Kidney tubule cell (primary cell): ENCODE measurements around the gene NT5M.
"Not testable (repeated sequence)": the region's sequence is repeated elsewhere in the genome, so short reads cannot be mapped to it uniquely, and the experiment has no call there.

Experiments
- DNase-seq: peaks from one replicate; pipeline ENCODE4 v3.0.0-alpha.2; 2018; ENCODE audit warnings: low spot score

NT5M gene

DNA sequence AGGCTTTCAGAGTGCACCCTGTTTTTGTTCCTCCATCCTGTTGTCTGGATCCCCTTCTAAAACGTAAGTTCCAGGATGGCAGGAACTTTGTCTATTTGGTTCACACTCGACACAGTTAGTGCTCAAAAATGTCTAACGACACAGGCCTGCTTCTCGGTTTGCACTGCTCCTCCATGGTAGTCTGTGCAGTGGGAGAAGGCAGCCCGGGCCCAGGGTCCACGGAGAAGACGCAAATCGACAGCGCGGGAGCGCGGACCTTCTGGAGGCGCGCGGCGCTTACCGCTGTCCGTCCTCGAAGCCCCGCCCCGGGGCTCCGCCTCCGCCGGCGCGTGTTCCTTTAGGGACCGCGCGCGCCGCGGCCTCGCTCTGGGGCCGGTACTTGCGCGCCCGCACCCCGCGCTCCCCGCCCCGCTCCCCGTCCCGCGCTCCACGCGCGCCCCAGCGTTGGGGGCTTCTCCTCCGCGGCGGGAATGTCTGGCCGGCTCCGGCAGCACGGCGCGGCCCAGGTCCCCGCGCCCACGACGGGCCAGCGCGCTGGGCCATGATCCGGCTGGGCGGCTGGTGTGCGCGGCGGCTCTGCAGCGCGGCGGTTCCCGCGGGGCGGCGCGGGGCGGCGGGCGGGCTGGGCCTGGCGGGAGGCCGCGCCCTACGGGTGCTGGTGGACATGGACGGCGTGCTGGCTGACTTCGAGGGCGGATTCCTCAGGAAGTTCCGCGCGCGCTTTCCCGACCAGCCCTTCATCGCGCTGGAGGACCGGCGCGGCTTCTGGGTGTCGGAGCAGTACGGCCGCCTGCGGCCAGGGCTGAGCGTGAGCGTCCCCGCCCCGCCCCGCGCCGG, at the start of gene NT5M:
Gene NT5M, plus strand, starts transcription at position 364 of the 837 bp plus-strand sequence. Its CDS starts 178 bp downstream, at position 542.
- DNase-seq, result peak; percentile 62

DNA sequence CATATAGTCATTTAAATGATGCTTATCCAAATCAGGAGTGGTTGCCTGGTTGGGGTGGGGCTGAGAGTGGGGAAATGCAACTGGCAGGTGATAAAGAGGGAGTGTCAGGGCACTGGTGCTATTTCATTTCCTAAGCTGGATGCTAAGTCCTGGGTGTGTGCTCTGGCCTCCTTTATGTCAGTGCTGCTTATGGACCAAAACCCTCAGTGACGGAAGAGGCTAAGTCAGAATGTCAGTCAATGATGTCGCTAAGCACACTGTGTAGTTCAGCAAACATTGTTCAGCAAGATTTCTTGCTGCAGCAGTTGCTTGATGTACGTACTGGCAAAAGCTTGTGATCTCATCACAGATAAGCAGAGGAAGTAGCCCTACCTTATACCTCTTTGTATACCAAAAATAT, 49.8 kb upstream of the NT5M start:
- DNase-seq, result no peak

DNA sequence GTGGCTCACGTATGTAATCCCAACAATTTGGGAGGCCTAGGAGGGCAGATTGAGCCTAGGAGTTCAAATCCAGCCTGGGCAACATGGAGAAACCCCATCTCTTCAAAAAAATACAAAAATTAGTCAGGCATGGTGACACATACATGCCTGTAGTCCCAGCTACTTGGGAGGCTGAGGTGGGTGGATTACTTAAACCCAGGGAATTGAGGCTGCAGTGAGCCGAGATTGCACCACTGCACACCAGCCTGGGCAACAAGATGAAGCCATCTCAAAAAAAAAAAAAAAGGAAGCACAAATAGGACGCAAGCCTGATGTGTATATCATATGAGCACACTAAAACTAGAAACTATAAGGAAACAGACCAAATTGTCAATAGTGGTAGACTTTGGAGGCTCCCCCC, 49.1 kb upstream of the NT5M start:
- DNase-seq, result no peak

DNA sequence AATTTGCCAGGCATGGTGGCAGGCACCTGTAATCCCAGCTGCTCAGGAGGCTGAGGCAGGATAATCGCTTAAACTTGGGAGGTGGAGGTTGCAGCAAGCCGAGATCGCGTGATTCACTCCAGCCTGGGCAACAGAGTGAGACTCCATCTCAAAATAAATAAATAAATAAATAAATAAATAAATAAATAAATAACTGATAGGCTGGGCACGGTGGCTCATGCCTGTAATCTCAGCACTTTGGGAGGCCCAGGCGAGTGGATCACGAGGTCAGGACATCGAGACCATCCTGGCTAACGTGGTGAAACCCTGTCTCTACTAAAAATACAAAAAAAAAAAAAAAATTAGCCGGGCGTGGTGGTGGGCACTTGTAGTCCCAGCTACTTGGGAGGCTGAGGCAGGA, 47.5 kb upstream of the NT5M start:
- not testable (repeated sequence) for DNase-seq

DNA sequence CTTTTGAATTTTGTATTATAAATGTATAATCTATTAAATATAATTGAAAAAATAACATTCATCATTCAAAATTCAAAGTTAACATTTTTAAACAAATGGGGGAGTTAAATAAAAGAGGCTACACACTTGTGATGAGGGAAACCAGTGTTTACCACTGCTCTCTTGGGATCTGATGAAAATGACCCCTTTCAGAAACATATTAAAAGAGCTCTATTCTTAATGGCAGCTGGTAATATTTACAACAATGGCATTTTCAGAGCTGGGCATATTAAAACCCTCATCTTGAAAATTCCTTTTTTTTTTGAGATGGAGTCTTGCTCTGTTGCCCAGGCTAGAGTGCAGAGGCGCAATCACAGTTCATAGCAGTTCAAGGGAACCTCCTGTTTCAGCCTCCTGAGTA, 46.9 kb upstream of the NT5M start:
- DNase-seq, result no peak

DNA sequence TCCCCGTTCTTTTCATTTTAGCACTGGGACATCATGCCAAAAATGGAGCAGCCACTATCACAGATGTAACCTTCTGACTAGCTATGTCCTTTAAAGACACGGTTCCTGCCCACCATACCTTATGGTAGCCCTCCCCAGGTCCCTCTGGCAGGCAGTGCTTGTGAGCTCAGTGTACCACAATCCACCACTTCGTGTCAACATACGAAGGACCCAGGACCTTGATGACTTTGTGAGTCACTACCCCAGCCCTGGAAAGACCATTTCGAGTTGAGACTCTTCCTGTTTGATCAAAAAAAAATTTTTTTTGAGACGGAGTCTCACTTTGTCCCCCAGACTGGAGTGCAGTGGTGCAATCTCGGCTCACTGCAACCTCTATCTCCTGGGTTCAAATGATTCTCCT, 45.2 kb upstream of the NT5M start:
- no peak for DNase-seq

DNA sequence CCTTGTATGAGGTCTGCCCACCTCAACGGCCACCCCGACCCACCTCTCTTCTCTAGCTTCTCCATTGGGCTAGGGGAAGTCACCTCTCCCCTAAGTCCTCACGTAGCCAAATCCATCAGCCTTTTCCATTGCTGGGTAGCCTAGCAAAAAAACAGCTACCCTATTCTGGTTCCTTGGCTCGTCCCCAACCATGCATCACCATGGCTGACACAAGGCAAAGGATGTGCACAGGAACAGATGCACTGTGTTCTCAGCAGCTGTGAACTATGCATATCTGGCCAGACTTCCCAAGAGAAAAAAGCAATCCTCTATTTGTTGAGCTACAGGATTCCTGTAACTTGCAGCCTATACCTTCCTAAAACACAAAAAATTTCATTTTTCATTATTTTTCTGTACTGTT, 44.2 kb upstream of the NT5M start:
- DNase-seq, result no peak

DNA sequence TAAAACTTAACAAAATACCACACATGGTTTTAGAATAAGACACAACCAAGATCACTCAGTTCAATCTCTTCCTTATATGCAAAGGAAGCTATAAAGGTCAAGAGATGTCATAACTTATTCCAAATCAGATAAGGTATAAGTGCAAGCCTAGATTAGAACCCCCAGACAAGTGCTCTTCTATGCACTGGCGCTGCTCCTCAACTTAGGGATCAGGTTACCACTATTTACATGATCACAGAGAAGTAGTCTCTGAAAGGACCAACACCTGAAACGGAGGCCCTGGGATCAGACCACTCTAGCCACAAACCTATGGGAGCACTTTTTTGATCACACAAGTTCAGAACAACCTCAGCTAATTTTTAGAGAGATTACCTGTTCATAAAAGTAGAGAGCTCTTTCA, 38.7 kb upstream of the NT5M start:
- DNase-seq, result no peak

DNA sequence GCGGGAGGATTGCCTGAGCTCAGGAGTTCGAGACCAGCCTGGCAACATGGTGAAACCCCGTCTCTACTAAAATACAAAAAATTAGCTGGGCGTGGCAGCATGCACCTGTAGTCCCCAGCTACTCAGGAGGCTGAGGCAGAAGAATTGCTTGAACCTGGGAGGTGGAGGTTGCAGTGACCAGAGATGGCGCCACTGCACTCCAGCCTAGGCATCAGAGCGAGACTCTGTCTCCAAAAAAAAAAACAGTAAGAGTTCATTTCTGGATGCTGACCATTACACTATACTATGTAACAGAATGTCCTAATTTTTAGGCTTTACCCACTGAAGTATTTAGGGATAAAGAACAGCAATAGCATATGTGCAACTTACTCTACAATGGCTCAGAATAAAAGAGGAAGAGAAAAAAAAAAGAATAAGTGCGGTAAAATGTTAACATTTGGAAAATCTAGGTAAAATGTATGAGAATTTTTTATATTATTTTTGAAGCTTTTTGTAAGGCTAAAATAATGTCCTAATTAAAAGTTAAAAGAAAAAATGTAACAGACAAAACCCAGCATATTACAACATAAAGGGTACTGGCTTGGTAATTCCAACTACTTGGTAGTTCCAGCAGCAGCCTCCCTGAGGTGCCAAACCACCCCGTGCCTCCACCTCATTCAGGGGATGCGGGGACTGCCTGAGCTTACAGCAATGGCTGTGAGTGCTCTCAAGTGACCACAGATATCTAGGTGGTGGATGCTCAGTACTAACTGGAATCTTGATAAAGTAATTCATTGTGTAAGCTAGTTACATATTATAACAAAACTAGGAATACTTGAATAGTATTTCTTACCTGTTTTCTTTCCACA, 33.0 kb upstream of the NT5M start:
- DNase-seq, result no peak

DNA sequence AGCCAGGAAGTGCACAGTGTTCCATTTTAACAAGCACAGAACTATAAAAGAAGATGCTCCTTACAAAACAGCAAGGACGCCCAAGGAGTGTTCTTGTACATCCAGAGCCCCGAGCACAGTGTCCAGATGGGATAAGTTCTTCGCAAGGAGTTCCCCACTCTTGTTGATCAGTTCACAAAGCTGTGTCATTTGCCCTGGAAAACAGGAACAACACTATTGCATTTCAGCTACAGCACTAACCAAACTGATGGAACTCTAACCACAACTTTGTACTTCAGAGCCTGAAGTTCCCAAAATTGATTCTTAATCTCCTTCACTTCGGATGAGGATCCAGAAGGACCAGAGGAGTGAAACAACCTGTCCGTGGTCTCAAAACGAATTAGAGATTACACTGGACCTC, 27.2 kb upstream of the NT5M start:
- DNase-seq, result no peak

DNA sequence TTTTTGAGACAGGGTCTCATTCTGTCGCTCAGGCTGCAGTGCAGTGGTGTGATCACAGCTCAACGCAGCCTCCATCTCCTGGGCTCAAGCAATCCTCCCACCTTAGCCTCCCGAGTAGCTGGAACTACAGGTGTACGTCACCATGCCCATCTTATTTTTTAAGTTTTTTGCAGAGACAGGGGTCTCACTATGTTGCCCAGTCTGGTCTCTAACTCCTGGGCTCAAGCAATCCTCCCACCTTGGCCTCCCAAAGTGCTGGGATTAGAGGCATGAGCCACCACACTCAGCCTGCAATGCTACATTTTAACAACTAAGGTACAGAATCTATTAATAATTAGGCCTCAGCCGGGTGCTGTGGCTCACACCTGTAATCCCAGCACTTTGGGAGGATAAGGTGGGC, 25.7 kb upstream of the NT5M start:
- not testable (repeated sequence) for DNase-seq

DNA sequence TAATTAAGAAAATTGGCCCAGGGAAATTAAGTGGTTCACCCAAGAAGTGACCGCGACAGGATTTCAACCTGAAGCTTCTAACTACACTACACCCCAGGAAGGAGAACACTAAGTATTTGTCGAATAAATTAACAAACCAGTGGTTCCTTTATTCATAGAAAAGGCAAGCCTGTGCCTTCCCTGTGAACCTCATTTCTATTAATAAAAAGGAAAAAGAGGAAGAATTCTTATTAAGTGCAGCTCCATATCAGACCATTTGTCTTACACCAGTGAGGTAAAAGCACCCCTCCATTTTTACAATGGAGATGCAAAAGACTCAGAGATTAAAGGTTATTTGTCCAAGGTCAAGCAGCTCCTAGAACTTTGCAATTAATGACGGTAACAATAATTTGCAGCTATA, 23.9 kb upstream of the NT5M start:
- no peak for DNase-seq

DNA sequence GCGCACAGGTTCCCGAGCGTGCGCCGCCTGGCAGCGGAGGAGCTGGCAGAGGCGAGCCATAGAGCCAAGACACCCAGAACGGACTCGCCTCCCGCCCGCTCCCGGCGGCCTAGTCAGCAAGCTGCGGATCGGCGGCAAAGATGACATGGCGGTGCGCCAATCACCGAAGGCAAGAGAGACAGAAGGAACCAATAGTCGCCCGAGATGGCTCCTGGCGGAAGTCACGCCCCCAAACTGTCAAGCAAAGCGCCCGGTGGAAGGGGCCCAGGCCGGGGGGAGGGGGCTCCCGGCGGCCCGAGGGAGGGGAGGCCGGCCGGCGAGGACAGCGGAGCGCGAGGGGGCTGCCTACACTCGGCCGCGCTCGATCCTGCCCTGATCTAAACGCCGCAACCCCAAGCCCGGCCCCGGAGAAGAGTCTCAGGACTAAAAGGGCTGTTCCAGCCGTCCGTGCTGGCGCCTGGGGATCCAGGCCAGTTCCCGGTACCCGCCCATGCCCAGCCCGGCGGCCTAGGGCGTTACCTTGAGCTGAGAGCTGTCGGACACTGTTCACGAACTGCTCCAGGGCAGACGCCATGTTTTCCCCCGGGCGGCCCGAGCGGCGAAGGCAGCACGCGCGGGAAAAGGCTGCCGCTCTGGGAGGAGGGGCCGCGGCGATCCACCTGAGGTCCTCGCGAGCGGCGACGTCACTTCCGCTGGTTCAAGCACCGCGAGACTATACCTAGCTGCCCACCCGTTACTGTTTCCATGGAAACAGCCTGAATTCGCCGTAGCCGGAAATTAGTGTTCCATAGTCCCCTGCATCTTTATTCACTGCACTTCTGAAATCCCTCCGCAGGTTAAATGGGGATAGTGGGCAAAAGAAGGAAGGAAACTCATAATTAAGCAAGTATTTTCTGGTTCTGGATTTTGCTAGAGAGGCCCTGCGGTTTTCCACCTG, 22.3 kb upstream of the NT5M start, which contains the start of gene COPS3:
Gene COPS3, minus strand, starts transcription at position 634 of the 937 bp plus-strand sequence. Its CDS starts 60 bp downstream, at position 574.
- peak; percentile 98 for DNase-seq

DNA sequence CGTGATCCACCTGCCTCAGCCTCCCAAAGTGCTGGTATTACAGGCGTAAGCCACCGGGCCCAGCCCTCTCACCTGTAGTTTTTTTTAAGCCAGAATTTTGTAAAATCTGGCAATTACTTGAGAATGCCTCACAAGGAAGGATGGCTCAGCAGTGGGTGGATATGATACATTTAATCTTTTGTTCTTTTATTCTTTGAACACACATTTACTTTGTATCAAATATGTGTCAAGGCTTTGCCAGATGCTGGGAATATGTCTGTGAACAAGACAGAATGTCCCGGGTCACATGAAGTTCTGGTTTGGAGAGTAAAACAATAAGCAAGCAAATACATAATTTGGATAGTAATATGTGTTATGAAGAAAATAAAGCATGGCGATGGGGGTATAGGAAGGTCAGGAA, 17.2 kb upstream of the NT5M start:
- DNase-seq, result no peak

DNA sequence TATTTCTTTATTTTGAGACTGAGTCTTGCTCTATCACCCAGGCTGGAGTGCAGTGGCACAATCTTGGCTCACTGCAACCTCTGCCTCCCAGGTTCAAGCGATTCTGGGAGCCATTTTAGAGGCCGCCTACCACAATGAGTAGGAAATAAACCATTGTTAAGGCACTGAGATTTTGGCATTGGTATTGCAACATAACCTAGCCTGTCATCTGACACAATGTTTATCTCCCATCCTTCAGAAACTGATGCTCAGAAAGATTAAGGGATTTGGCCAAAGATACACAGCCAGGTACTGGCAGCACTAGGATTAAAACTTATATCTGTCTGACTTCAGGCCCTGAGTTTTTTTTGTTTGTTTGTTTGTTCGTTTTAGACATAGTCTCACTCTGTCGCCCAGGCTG, 14.1 kb upstream of the NT5M start:
- DNase-seq, result no peak

DNA sequence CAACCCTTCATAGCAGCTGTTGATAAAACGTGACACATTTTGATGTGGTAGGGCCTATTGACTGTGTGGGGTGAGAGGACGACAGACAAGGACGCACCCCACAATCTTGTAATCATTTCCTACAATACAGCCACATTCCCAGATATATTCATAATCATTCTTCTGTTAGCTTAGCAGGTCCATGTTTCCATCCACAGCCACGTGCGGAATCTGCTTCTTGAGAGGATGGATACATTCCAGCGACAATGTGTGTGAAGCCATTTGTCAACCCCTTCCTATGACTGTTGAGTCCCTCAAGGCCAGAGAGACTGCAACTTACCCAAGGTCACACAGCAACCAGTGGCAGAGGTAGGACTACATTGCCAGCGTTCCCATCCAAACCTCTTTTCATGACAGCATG, 13.5 kb upstream of the NT5M start:
- DNase-seq, result no peak

DNA sequence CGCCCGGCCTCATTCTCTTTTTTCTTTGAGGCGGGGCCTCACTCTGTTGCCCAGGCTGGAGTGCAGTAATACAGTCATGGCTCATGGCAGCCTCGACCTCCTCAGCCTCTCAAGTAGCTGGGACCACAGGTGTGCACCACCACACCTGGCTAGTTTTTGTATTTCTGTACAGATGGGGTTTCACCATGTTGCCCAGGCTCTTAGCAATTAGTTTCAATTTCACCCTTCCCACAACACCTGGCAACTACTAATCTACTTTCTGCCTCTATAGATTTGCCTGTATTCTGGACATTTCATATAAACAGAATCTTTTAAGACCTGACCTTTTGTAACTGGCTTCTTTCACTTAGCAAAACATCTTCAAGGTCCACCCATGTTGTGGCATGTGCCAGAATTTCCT, 8.0 kb upstream of the NT5M start:
- DNase-seq, result no peak

DNA sequence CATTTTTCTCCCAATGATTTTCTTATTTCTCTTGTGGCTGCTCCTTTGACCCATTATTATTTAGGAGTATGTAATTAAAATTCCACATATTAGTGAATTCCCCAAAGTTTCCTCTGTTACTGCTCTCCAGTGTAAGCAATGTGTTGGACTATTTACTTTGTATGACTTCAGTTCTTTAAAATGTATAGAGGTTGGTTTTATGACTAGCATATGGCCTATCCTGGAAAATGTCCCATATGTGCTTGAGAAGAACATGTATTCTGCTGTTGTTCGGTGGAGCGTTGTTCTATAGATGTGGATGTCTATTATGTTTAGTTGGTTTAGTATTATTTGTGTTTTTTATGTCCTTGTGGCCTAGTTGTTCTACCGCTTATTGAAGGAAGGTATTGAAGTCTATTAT, 6.0 kb upstream of the NT5M start:
- no peak for DNase-seq

DNA sequence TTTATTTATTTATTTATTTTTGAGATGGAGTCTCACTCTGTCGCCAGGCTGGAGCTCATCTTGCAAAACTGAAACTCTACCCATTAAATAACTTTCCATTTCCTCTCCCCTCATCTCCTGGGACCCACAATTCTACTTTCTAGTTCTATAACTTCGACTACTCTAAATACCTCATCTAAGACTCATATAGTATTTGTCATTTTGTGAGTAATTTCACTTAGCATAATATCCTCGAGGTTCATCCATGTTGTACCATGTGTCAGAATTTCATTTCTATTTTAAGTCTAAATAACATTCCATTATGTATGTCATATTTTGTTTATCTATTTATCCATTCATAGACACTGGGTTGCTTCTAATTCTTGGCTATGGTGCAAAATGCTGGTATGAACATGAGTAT, 5.1 kb upstream of the NT5M start:
- no peak for DNase-seq

DNA sequence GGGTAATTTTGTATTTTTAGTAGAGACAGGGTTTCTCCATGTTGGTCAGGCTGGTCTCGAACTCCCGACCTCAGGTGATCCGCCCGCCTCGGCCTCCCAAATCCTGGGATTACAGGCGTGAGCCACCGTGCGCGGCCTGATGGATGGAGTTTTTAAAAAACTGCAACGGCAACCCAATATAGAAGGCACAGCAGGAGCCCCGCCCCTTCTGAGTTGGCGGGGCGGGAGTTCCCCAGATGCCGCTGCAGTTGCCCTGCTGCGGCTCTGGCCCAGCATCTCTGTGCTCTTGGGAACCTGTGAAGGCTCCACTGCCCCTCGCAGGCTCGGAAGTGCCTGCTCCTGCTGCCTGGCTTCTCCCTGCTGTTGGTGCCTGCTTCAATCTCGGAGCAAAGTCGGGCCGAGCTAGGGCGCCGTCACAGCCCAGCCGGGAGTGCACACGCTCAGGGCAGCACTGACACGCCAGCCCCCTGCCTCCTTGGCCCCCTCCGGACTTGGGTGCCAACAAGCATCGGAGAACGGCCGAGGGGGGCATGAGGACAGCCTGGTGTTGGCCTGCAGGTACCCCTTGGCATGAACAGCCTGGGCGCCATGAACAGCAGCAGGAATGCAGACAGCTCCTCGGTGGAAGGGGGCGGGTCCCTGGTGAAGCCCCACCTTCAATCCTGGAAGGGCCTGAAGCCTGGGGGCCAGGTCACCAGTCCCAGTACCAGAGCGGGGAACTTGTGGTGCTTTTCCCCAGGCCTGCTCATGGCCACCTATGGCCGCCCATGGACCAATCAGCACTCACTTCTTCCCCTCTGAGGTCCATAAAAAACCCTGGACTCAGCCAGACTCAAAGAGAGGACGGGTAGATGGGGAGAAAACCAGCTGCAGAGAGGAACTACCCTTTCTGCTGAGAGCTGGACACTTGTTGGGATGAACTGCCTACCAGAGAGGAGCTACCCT, 2.3 kb upstream of the NT5M start:
- DNase-seq, result peak; percentile 74

DNA sequence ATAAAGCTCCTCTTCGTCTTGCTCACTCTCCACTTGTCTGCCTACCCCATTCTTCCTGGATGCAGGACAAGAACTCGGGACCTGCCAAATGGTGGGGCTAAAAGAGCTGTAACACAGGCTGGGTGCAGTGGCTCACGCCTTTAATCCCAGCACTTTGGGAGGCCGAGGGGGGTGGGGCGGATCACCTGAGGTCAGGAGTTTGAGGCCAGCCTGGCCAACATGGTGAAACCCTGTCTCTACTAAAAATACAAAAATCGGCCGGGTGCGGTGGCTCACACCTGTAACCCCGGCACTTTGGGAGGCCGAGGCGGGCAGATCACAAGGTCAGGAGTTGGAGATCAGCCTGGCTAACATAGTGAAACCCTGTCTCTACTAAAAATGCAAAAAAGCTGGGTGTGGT, 1.5 kb upstream of the NT5M start:
- not testable (repeated sequence) for DNase-seq
